GM23338 (cell line): ENCODE results near the gene BAIAP2.

Source experiments
- CREB1 ChIP-seq: fragments of 250-450 bp; sonication (Bioruptor Pico); IDR thresholded peaks from 2 replicates; pipeline ENCODE4 v1.5.0; 2020; ENCODE audit warnings: low read depth, mild to moderate bottlenecking, moderate library complexity
- CTCF ChIP-seq, 2 experiments: fragments of 200-600 bp in 1 of 2; sonication (generic) in 1 of 2; conservative IDR thresholded peaks; 2 replicates each; pipeline versions ENCODE4 v1.5.1 to v1.6.1; 2016 to 2017; ENCODE audit warnings: antibody characterized with exemption in 2 of 2, low read depth in 2 of 2, mild to moderate bottlenecking in 2 of 2, moderate library complexity in 1 of 2
- ETS1 ChIP-seq: IDR thresholded peaks from 2 replicates; pipeline ENCODE4 v1.6.1; 2016; ENCODE audit warnings: antibody characterized with exemption
- EZH2 ChIP-seq: fragments of 200-600 bp; sonication (generic); IDR thresholded peaks from one replicate; pipeline ENCODE4 v1.8.0; 2017; ENCODE audit warnings: antibody characterized with exemption, mild to moderate bottlenecking, low read depth; ENCODE audit not compliant: unreplicated experiment
- EZH2phosphoT487 ChIP-seq: fragments of 200-600 bp; sonication (generic); IDR thresholded peaks from one replicate; pipeline ENCODE4 v1.8.1; 2018; ENCODE audit warnings: antibody characterized with exemption; ENCODE audit not compliant: unreplicated experiment
- NANOG ChIP-seq: IDR thresholded peaks from 2 replicates; pipeline ENCODE4 v1.6.1; 2016; ENCODE audit warnings: antibody characterized with exemption, borderline replicate concordance
- POLR2AphosphoS5 ChIP-seq: IDR thresholded peaks from 2 replicates; pipeline ENCODE4 v1.6.1; 2016; ENCODE audit warnings: antibody characterized with exemption, low read depth
- REST ChIP-seq: IDR thresholded peaks from one replicate; pipeline ENCODE4 v1.6.1; 2018; ENCODE audit warnings: antibody characterized with exemption; ENCODE audit not compliant: unreplicated experiment
- STAT1 ChIP-seq: IDR thresholded peaks from one replicate; pipeline ENCODE4 v1.6.1; 2016; ENCODE audit warnings: antibody characterized with exemption; ENCODE audit not compliant: unreplicated experiment

DNA sequence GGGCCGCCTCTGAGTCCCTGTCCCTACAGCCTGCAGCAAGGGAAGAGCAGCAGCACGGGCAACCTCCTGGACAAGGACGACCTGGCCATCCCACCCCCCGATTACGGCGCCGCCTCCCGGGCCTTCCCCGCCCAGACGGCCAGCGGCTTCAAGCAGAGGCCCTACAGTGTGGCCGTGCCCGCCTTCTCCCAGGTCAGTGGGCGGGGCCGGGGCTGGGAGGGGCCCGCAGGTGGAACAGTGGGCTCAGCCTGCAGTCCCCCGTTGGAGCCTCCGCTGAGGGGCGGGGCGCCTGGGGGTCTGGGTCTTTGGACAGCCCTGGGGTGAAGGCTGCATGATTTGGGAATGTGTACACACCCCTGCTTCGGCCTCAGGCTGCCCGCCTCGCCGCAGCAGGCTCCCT lies 71.8 kb downstream of the BAIAP2 start:
- TF ChIP-seq CTCF (conservative IDR thresholded peaks at IDR 0.05; ENCODE audit: low read depth in 2 of 2) (no peak), POLR2AphosphoS5 (no peak), EZH2 (no peak), NANOG (no peak), REST (no peak), EZH2phosphoT487 (no peak), STAT1 (no peak), ETS1 (no peak), CREB1 (no peak)
